ENCODE data around the gene FILIP1. TPM values are rescaled to one million over a fixed set of nuclear protein-coding genes. Genes with fewer than 3 reads are reported as not detected.

The FILIP1 gene
- total RNA-seq, 4 donors from 2014 or later, result 57.5 to 123 (median 93.8) TPM

GRCh38 chr6:75494290-75494689 is 690 bp upstream of the FILIP1 start:
- H3K4me3 ChIP-seq, result peak overlapping the region; percentile 68 to 82 (median 76)
- in situ Hi-C loops (cut with MboI; ENCODE audit: low sequenced_read_pairs in 4 of 4), result loop anchor here in 2 of 4 donors (10.0 kb wide), 2 partner anchors 59 to 129 kb away; no protein-coding TSS in a partner anchor
- ATAC-seq (peak; percentile 52 to 64), DNase-seq (no peak)
- intact Hi-C loops (cut with DNase I; ENCODE audit: low total_unique reads), result no loop called here
- peaks cover 48 to 53% of the 10 kb centered on the region in 2 donors for H3K4me1 ChIP-seq
- peak overlapping the region; percentile 93 to 98 (median 98) for H3K27ac ChIP-seq
- H3K36me3 ChIP-seq, result no peaks in the 10 kb centered on the region
- H3K9me3 ChIP-seq, result no peaks in the 10 kb centered on the region
- TF ChIP-seq POLR2A (IDR thresholded peaks at IDR 0.05), result no peak
- TF ChIP-seq CTCF (IDR thresholded peaks at IDR 0.05 in 4 of 5, conservative IDR thresholded peaks at IDR 0.05 in 1 of 5), result no peak
- H3K27me3 ChIP-seq, result no peaks in the 10 kb centered on the region

GRCh38 chr6:75492386-75493153 is 1.0 kb downstream of the FILIP1 start:
- Histone ChIP-seq H3K9me3 (no peaks in the 10 kb centered on the region), H3K27me3 (no peaks in the 10 kb centered on the region), H3K36me3 (no peaks in the 10 kb centered on the region), H3K27ac (peak overlapping the region; percentile 93 to 98 (median 98)), H3K4me3 (peak overlapping the region; percentile 68 to 82 (median 76)), H3K4me1 (peaks cover 52 to 58% of the 10 kb centered on the region in 2 donors)
- intact Hi-C loops (cut with DNase I; ENCODE audit: low total_unique reads) (loop anchor here (1.0 to 2.0 kb wide), 2 partner anchors 124 to 208 kb away; partner anchors contain the start of gene TMEM30A), in situ Hi-C loops (cut with MboI; ENCODE audit: low sequenced_read_pairs in 4 of 4) (loop anchor here in 2 of 4 donors (10.0 kb wide), 2 partner anchors 58 to 128 kb away; no protein-coding TSS in a partner anchor)
- ATAC-seq, result peak; percentile 79 to 81
- TF ChIP-seq POLR2A (IDR thresholded peaks at IDR 0.05), result peak; percentile 31 to 77
- no peak for TF ChIP-seq CTCF (IDR thresholded peaks at IDR 0.05 in 4 of 5, conservative IDR thresholded peaks at IDR 0.05 in 1 of 5)
- peak; percentile 52 to 56 for DNase-seq

GRCh38 chr6:75491291-75491690 is 2.3 kb downstream of the FILIP1 start:
- ATAC-seq, result peak in 1 of 2 donors; percentile 3
- in situ Hi-C loops (cut with MboI; ENCODE audit: low sequenced_read_pairs in 4 of 4) (loop anchor here in 2 of 4 donors (10.0 kb wide), 2 partner anchors 56 to 126 kb away; no protein-coding TSS in a partner anchor), intact Hi-C loops (cut with DNase I; ENCODE audit: low total_unique reads) (loop anchor here (2.0 kb wide), 1 partner anchor 60 kb away; no protein-coding TSS in a partner anchor)
- DNase-seq, result no peak
- Histone ChIP-seq H3K4me1 (peaks cover 61 to 70% of the 10 kb centered on the region in 2 donors), H3K27me3 (no peaks in the 10 kb centered on the region), H3K36me3 (no peaks in the 10 kb centered on the region), H3K27ac (peak overlapping the region; percentile 93 to 98 (median 98)), H3K9me3 (no peaks in the 10 kb centered on the region), H3K4me3 (peak overlapping the region; percentile 68 to 82 (median 76))
- TF ChIP-seq CTCF (IDR thresholded peaks at IDR 0.05 in 4 of 5, conservative IDR thresholded peaks at IDR 0.05 in 1 of 5) (no peak), POLR2A (IDR thresholded peaks at IDR 0.05) (peak in 1 of 2 donors; percentile 35)

GRCh38 chr6:75490706-75491105 is 2.9 kb downstream of the FILIP1 start:
- Histone ChIP-seq H3K4me3 (peak overlapping the region; percentile 68 to 82 (median 76)), H3K9me3 (no peaks in the 10 kb centered on the region), H3K27me3 (no peaks in the 10 kb centered on the region), H3K27ac (peak overlapping the region; percentile 93 to 98 (median 98)), H3K4me1 (peaks cover 62 to 72% of the 10 kb centered on the region in 2 donors), H3K36me3 (no peaks in the 10 kb centered on the region)
- DNase-seq (no peak), ATAC-seq (no peak)
- intact Hi-C loops (cut with DNase I; ENCODE audit: low total_unique reads), result loop anchor here (2.0 kb wide), 1 partner anchor 60 kb away; no protein-coding TSS in a partner anchor
- in situ Hi-C loops (cut with MboI; ENCODE audit: low sequenced_read_pairs in 4 of 4), result loop anchor here in 2 of 4 donors (10.0 kb wide), 2 partner anchors 56 to 126 kb away; no protein-coding TSS in a partner anchor
- no peak for TF ChIP-seq CTCF (IDR thresholded peaks at IDR 0.05 in 4 of 5, conservative IDR thresholded peaks at IDR 0.05 in 1 of 5)
- TF ChIP-seq POLR2A (IDR thresholded peaks at IDR 0.05), result no peak
